HUDEP-2 (cell line): ENCODE measurements around the gene ZNF665.
"Not testable (repeated sequence)": the region's sequence is repeated elsewhere in the genome, so short reads cannot be mapped to it uniquely, and the experiment has no call there.

Experiments used
- DNase-seq, 76 experiments: peaks; one replicate each; lab custom pipeline; 2025; ENCODE audit not compliant: unreplicated experiment in 76 of 76; lab: John Stamatoyannopoulos, UW

ZNF665 gene

GRCh38 chr19:53158119-53158656 lies 35.0 kb downstream of the ZNF665 start:
- peak in 19 of 76 experiments; percentile 2 to 41 (median 15) for DNase-seq

GRCh38 chr19:53157626-53158025 lies 35.5 kb downstream of the ZNF665 start:
- no peak for DNase-seq

- DNase-seq = no peak
These were observed 36.3 kb downstream of the ZNF665 start for GRCh38 chr19:53156850-53157249.

GRCh38 chr19:53147645-53148044 lies 45.5 kb downstream of the ZNF665 start:
- DNase-seq = no peak

GRCh38 chr19:53140351-53140750 lies 52.8 kb downstream of the ZNF665 start:
- DNase-seq = no peak

- no peak for DNase-seq
These were observed 56.7 kb downstream of the ZNF665 start for GRCh38 chr19:53136432-53136831.

GRCh38 chr19:53132141-53132991 lies 60.8 kb downstream of the ZNF665 start, which contains the start of gene ZNF415:
TSS of gene ZNF415 (minus strand) at chr19:53132910. CDS start at chr19:53122676, 10,234 bp downstream.
- peak in 43 of 76 experiments; percentile 3 to 68 (median 26) for DNase-seq

GRCh38 chr19:53131727-53132126 lies 61.4 kb downstream of the ZNF665 start:
- DNase-seq = no peak

GRCh38 chr19:53131085-53131590 lies 62.0 kb downstream of the ZNF665 start:
- no peak for DNase-seq

GRCh38 chr19:53130506-53130905 lies 62.7 kb downstream of the ZNF665 start:
- no peak for DNase-seq

GRCh38 chr19:53126733-53127526 lies 66.2 kb downstream of the ZNF665 start:
- not testable (repeated sequence) for DNase-seq

GRCh38 chr19:53123400-53123799 lies 69.8 kb downstream of the ZNF665 start:
- DNase-seq = no peak
